PC-9 (cell line): ENCODE data around the gene PTH1R. TPM values are rescaled to one million over a fixed set of nuclear protein-coding genes. Genes with fewer than 3 reads are reported as not detected.

ENCODE experiments used
- BruUV-seq: library from RNA; stranded (reverse); fragments of 400-500 nt; replicated peaks from 2 replicates; lab custom pipeline; 2021; lab: Mats Ljungman, UMichigan
- CTCF ChIA-PET: fragments of 300-600 bp; sonication (Branson Sonifier 250); formaldehyde crosslinking; loops from one replicate; lab custom pipeline; 2022; ENCODE audit warnings: antibody characterized with exemption; lab: Charles Lee
- POLR2A ChIA-PET: fragments of 300-600 bp; sonication (Branson Sonifier 250); formaldehyde crosslinking; loops from one replicate; lab custom pipeline; 2022; ENCODE audit warnings: antibody characterized with exemption; ENCODE audit not compliant: unreplicated experiment; lab: Charles Lee
- DNase-seq, 2 experiments: peaks; one replicate each; pipeline versions ENCODE4 v3.0.0 to v3.0.0-alpha.2; 2015 to 2022; ENCODE audit warnings: mixed read lengths in 1 of 2
- H2AFZ ChIP-seq: fragments of 200-600 bp; sonication (generic); 2 replicates; pipeline ENCODE4 v1.8.1; 2017; ENCODE audit warnings: antibody characterized with exemption
- H3F3A ChIP-seq: fragments of 200-600 bp; sonication (generic); 2 replicates; pipeline ENCODE4 v1.8.1; 2017; ENCODE audit warnings: antibody characterized with exemption, mild to moderate bottlenecking, low read depth; ENCODE audit not compliant: insufficient read depth
- H3K27ac ChIP-seq: fragments of 200-600 bp; sonication (generic); 2 replicates; pipeline ENCODE4 v1.6.1; 2016; ENCODE audit warnings: mixed run types
- H3K27me3 ChIP-seq: fragments of 200-600 bp; sonication (generic); 2 replicates; pipeline ENCODE4 v1.6.1; 2016; ENCODE audit warnings: low read depth, mixed run types; ENCODE audit not compliant: insufficient read depth
- H3K36me3 ChIP-seq: fragments of 200-600 bp; sonication (generic); 2 replicates; pipeline ENCODE4 v1.6.1; 2016; ENCODE audit warnings: low read depth, mixed run types
- H3K4me1 ChIP-seq: fragments of 200-600 bp; sonication (generic); replicated peaks from 2 replicates; pipeline ENCODE4 v1.6.1; 2016; ENCODE audit warnings: mixed run types; ENCODE audit not compliant: insufficient read depth
- H3K4me2 ChIP-seq: fragments of 200-600 bp; sonication (generic); 2 replicates; pipeline ENCODE4 v1.6.1; 2017; ENCODE audit warnings: mixed run types
- H3K4me3 ChIP-seq: fragments of 200-600 bp; sonication (generic); 2 replicates; pipeline ENCODE4 v1.6.1; 2016; ENCODE audit warnings: mixed run types
- H3K79me2 ChIP-seq: fragments of 200-600 bp; sonication (generic); 2 replicates; pipeline ENCODE4 v1.6.1; 2017; ENCODE audit warnings: low read depth, mixed run types
- H3K9me2 ChIP-seq: fragments of 200-600 bp; sonication (generic); 2 replicates; pipeline ENCODE4 v1.8.1; 2017; ENCODE audit warnings: mild to moderate bottlenecking; ENCODE audit not compliant: insufficient read depth
- H3K9me3 ChIP-seq: fragments of 200-600 bp; sonication (generic); 2 replicates; pipeline ENCODE4 v1.8.1; 2016; ENCODE audit warnings: low read depth; ENCODE audit not compliant: insufficient read depth
- H4K20me1 ChIP-seq: fragments of 200-600 bp; sonication (generic); 2 replicates; pipeline ENCODE4 v1.8.1; 2017; ENCODE audit not compliant: insufficient read depth
- EZH2 ChIP-seq: fragments of 200-600 bp; sonication (generic); IDR thresholded peaks from 2 replicates; pipeline ENCODE4 v1.8.0; 2017; ENCODE audit warnings: antibody characterized with exemption, low read depth
- intact Hi-C: fragments of 100-400 bp; cut with micrococcal nuclease; formaldehyde crosslinking; loops from one replicate; pipeline ENCODE4 v1.10.0; 2022; ENCODE audit not compliant: unreplicated experiment
- total RNA-seq: library from RNA; stranded (reverse); gene quantifications from 2 replicates; pipeline ENCODE4 v1.2.3, GENCODE V29; 2021
- TF ChIP-seq, protein P1 (sequence below): fragments of 200-600 bp; sonication (generic); conservative IDR thresholded peaks from 2 replicates; pipeline ENCODE4 v1.6.1; 2017; ENCODE audit warnings: mixed run types, antibody characterized with exemption, mild to moderate bottlenecking, moderate library complexity

The PTH1R gene
- total RNA-seq, 1 experiment from 2014 or later, result not detected

DNA sequence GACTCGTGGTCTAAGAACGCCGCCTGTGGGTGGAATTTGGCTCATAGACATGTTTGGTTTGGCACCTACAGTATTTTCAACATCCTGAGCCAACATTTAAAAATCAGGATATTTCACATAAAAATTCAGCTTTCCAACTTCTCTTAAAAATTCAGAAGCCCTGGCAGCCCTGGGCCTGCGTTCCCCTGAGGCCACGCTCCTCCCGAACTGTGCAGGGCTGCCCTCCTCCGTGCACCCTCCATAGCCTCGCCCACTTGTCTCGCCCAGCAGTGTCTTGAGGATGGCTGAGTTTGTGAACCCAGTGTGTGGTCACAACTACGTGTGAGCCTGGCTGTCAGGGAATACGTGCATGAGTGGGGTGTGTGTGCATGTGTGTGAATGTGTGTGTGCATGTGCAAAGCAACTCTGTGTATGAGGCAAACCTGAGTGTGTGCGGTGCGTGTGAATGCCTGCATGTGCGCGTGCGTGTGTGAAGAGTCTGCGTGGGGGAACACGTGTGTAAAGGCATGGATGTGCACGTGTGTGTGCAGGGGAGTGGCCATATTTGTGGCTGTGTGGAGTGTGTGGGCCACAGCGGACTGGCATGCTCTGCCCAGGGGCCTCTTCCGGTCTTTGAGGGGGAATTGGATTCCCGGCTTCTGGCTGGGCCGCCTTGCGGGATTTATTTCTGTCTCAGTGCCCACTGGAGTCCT lies 30.9 kb downstream of the PTH1R start:
- intact Hi-C loops, result loop anchor here (2.0 to 5.0 kb wide), 3 partner anchors 62 to 421 kb away; no protein-coding TSS in a partner anchor
- H3K4me2 ChIP-seq, result no peak overlapping the region
- no peaks in the 10 kb centered on the region for H3K79me2 ChIP-seq
- H3K27ac ChIP-seq, result no peak overlapping the region
- H3K36me3 ChIP-seq, result no peaks in the 10 kb centered on the region
- no peak overlapping the region for H3K4me3 ChIP-seq
- no peaks in the 10 kb centered on the region for H3K27me3 ChIP-seq
- TF ChIP-seq EZH2, result no peak
- TF ChIP-seq, protein P1, sequence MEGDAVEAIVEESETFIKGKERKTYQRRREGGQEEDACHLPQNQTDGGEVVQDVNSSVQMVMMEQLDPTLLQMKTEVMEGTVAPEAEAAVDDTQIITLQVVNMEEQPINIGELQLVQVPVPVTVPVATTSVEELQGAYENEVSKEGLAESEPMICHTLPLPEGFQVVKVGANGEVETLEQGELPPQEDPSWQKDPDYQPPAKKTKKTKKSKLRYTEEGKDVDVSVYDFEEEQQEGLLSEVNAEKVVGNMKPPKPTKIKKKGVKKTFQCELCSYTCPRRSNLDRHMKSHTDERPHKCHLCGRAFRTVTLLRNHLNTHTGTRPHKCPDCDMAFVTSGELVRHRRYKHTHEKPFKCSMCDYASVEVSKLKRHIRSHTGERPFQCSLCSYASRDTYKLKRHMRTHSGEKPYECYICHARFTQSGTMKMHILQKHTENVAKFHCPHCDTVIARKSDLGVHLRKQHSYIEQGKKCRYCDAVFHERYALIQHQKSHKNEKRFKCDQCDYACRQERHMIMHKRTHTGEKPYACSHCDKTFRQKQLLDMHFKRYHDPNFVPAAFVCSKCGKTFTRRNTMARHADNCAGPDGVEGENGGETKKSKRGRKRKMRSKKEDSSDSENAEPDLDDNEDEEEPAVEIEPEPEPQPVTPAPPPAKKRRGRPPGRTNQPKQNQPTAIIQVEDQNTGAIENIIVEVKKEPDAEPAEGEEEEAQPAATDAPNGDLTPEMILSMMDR, result no peak
- CTCF ChIA-PET, result interaction anchor here (1.4 kb wide), 1 partner anchor 203 kb away, joined by 4 read pairs; no protein-coding TSS in a partner anchor
- DNase-seq, result no peak
- H4K20me1 ChIP-seq, result no peaks in the 10 kb centered on the region
- H3K9me3 ChIP-seq, result no peaks in the 10 kb centered on the region
- no TSS peak for BruUV-seq
- POLR2A ChIA-PET, result no interaction called here
- H3K9me2 ChIP-seq, result no peaks in the 10 kb centered on the region
- H2AFZ ChIP-seq, result no peak overlapping the region
- peaks cover 6% of the 10 kb centered on the region; the same call in 1 of the 2 replicates for H3F3A ChIP-seq
- no peaks in the 10 kb centered on the region for H3K4me1 ChIP-seq

DNA sequence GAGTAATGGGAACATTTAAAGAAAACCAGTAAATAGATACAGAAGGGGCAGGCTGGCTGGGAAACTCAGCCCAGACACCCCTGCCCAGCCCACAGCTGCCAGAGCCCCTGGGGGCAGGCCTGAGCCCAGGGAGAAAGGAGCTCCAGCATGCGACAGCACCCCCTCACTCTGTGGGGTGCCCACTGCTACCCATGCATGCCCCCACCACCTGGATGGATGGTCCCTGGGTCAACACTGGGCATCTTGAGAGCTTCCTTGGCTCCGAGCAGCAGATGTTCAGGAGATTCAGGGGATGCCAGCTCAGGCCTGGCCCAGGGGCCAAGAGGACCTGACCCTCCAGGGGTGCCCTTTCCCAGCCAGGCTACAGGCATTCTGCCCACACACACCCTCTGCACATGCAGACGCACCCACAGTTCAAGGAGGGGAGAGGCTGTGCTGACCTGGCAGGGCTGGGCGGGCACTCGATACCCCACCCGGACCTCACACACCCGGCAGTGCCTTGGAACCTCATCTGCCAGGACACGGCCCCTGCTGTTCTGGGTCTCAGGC lies 31.5 kb downstream of the PTH1R start:
- TF ChIP-seq, protein P1, result no peak
- TF ChIP-seq EZH2, result no peak
- Histone ChIP-seq H2AFZ (no peak overlapping the region), H3K9me3 (no peaks in the 10 kb centered on the region), H3K36me3 (no peaks in the 10 kb centered on the region), H3K4me1 (no peaks in the 10 kb centered on the region), H3K27me3 (no peaks in the 10 kb centered on the region), H3K4me3 (no peak overlapping the region), H3F3A (peaks cover 6% of the 10 kb centered on the region; the same call in 1 of the 2 replicates), H3K27ac (no peak overlapping the region), H4K20me1 (no peaks in the 10 kb centered on the region), H3K4me2 (no peak overlapping the region), H3K79me2 (no peaks in the 10 kb centered on the region), H3K9me2 (no peaks in the 10 kb centered on the region)
- no peak for DNase-seq
- no TSS peak for BruUV-seq
- POLR2A ChIA-PET, result no interaction called here
- intact Hi-C loops, result loop anchor here (1.0 to 5.0 kb wide), 6 partner anchors 43 to 422 kb away; no protein-coding TSS in a partner anchor
- CTCF ChIA-PET, result interaction anchor here (0.6 to 1.4 kb wide), 8 partner anchors 9 to 447 kb away, joined by 3 to 4 read pairs (median 3); no protein-coding TSS in a partner anchor

DNA sequence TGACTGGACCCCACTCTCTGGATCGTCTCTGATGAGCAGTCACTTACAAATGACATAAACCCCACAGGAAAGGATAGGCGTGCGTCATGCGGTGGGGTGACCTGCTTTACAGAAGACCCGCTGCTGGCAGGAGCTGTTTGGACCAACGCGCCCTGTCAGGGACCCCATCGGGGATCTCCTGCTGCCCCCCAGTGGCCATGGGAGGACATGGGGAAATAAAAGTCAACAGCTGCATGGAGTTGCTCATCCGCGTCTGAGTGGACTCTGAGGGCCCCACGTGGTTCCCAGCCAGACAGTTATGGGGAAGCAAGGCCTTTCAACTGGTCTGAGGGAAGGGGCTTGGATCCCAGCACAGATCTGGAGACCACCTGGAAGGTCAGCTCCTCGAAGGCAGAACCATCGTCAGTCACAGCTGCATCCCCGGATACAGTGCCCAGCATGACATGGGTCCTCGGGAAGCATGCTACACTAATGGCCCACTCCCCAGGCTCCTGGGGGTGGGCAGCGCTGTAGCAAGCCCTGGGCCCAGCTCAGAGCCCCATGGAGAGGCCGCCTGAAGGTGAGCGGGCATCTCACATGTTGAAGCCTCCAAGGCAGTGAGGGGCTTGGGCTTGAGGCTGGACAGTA lies 32.1 kb downstream of the PTH1R start:
- DNase-seq, result peak; percentile 38 to 79
- no TSS peak for BruUV-seq

More for the DNA sequence above, 32.1 kb downstream of the PTH1R start:
- H3K4me1 ChIP-seq, result no peaks in the 10 kb centered on the region
- H3K9me2 ChIP-seq, result no peaks in the 10 kb centered on the region
- no peak overlapping the region for H3K4me3 ChIP-seq
- no peak overlapping the region for H3K27ac ChIP-seq
- no peak overlapping the region for H2AFZ ChIP-seq
- no peaks in the 10 kb centered on the region for H3K79me2 ChIP-seq
- H3K27me3 ChIP-seq, result no peaks in the 10 kb centered on the region
- H3K4me2 ChIP-seq, result no peak overlapping the region
- intact Hi-C loops, result loop anchor here (1.0 to 5.0 kb wide), 6 partner anchors 43 to 422 kb away; no protein-coding TSS in a partner anchor
- ChIA-PET POLR2A (no interaction called here), CTCF (interaction anchor here (0.6 to 1.4 kb wide), 10 partner anchors 9 to 447 kb away, joined by 3 to 6 read pairs (median 3); no protein-coding TSS in a partner anchor)
- no peaks in the 10 kb centered on the region for H3K36me3 ChIP-seq
- TF ChIP-seq, protein P1, result peak; percentile 88
- TF ChIP-seq EZH2, result no peak
- no peaks in the 10 kb centered on the region for H3K9me3 ChIP-seq
- peaks cover 6% of the 10 kb centered on the region; the same call in 1 of the 2 replicates for H3F3A ChIP-seq
- H4K20me1 ChIP-seq, result no peaks in the 10 kb centered on the region
